GM11168 (cell line): Measurements from ENCODE around the gene NPDC1.
"Not testable (repeated sequence)": the region's sequence is repeated elsewhere in the genome, so short reads cannot be mapped to it uniquely, and the experiment has no call there.

Experiments used
- in situ Hi-C: fragments of 300-500 bp; cut with MboI; formaldehyde crosslinking; loops from one replicate; pipeline ENCODE4 v1.12.0; 2022; ENCODE audit warnings: low sequenced_read_pairs; ENCODE audit not compliant: unreplicated experiment

NPDC1 gene

GRCh38 chr9:137015976-137016375 lies 30.0 kb downstream of the NPDC1 start:
- in situ Hi-C loops: no loop called here

GRCh38 chr9:137015540-137015930 lies 30.4 kb downstream of the NPDC1 start:
- in situ Hi-C loops: no loop called here

- in situ Hi-C loops: no loop called here
Measured at GRCh38 chr9:137014776-137015539, 31.0 kb downstream of the NPDC1 start.

- in situ Hi-C loops: no loop called here
Measured at GRCh38 chr9:137014166-137014565, 31.8 kb downstream of the NPDC1 start.

- in situ Hi-C loops: no loop called here
Measured at GRCh38 chr9:137013571-137013940, 32.4 kb downstream of the NPDC1 start.

GRCh38 chr9:137012694-137013570 lies 33.0 kb downstream of the NPDC1 start:
- in situ Hi-C loops: no loop called here

- in situ Hi-C loops: no loop called here
Measured at GRCh38 chr9:137011907-137012675, 33.9 kb downstream of the NPDC1 start.

GRCh38 chr9:137011156-137011555 lies 34.8 kb downstream of the NPDC1 start:
- in situ Hi-C loops: no loop called here

GRCh38 chr9:137009938-137010732 lies 35.8 kb downstream of the NPDC1 start:
- in situ Hi-C loops: no loop called here

GRCh38 chr9:137009217-137009616 lies 36.8 kb downstream of the NPDC1 start:
- in situ Hi-C loops: no loop called here

- in situ Hi-C loops: no loop called here
Measured at GRCh38 chr9:137008312-137008711, 37.7 kb downstream of the NPDC1 start.

GRCh38 chr9:137007816-137008270 lies 38.1 kb downstream of the NPDC1 start:
- in situ Hi-C loops: no loop called here

GRCh38 chr9:137007108-137007815 lies 38.7 kb downstream of the NPDC1 start:
- in situ Hi-C loops: no loop called here

- in situ Hi-C loops: no loop called here
Measured at GRCh38 chr9:137006116-137007003, 39.6 kb downstream of the NPDC1 start.

GRCh38 chr9:137004285-137004684 lies 41.7 kb downstream of the NPDC1 start:
- in situ Hi-C loops: not testable (repeated sequence)

GRCh38 chr9:137002646-137003041 lies 43.3 kb downstream of the NPDC1 start:
- in situ Hi-C loops: no loop called here

GRCh38 chr9:137001857-137002645 lies 43.9 kb downstream of the NPDC1 start:
- in situ Hi-C loops: no loop called here
